Glutamatergic neuron (in vitro differentiated cells): ENCODE results near the gene EXOC7. TPM values are rescaled to one million over a fixed set of nuclear protein-coding genes. Genes with fewer than 3 reads are reported as not detected.

ENCODE experiments used
- DNase-seq: peaks from one replicate; pipeline ENCODE4 v3.0.0; 2022
- H3K27ac Mint-ChIP-seq: one replicate; pipeline ENCODE4 v1.8.0; 2020; ENCODE audit warnings: mild to moderate bottlenecking, mixed read lengths, inconsistent platforms; ENCODE audit not compliant: unreplicated experiment
- H3K27me3 Mint-ChIP-seq: one replicate; pipeline ENCODE4 v1.8.0; 2020; ENCODE audit warnings: mild to moderate bottlenecking, moderate library complexity, mixed read lengths, inconsistent platforms; ENCODE audit not compliant: unreplicated experiment
- H3K36me3 Mint-ChIP-seq: one replicate; pipeline ENCODE4 v1.8.0; 2020; ENCODE audit warnings: mild to moderate bottlenecking, mixed read lengths, inconsistent platforms; ENCODE audit not compliant: unreplicated experiment
- H3K4me1 Mint-ChIP-seq: one replicate; pipeline ENCODE4 v1.8.0; 2020; ENCODE audit warnings: mild to moderate bottlenecking, low read depth, mixed read lengths, inconsistent platforms; ENCODE audit not compliant: unreplicated experiment
- H3K4me3 Mint-ChIP-seq: one replicate; pipeline ENCODE4 v1.8.0; 2020; ENCODE audit warnings: mild to moderate bottlenecking, mixed read lengths, inconsistent platforms; ENCODE audit not compliant: unreplicated experiment
- H3K9me3 Mint-ChIP-seq: one replicate; pipeline ENCODE4 v1.8.0; 2020; ENCODE audit warnings: mild to moderate bottlenecking, moderate library complexity, mixed read lengths, inconsistent platforms; ENCODE audit not compliant: unreplicated experiment
- CTCF ChIP-seq: fragments of 200-600 bp; sonication (generic); IDR thresholded peaks from one replicate; pipeline ENCODE4 v1.5.0; 2021; ENCODE audit not compliant: partially characterized antibody, unreplicated experiment
- total RNA-seq: library from RNA; stranded (reverse); fragmentation: NEBNext Ultra II Directional; extraction: Animal tissue kit (Norgen Biotek cat#: 25700); gene quantifications from one replicate; pipeline ENCODE4 v1.2.1, GENCODE V29; 2021; ENCODE audit not compliant: unreplicated experiment

EXOC7 gene
- total RNA-seq, 1 donor from 2014 or later, result 249 TPM

GRCh38 chr17:76131051-76131691 lies 27.6 kb upstream of the EXOC7 start:
- Mint-ChIP-seq H3K27me3 (peaks cover 18% of the 10 kb centered on the region), H3K4me1 (no peaks in the 10 kb centered on the region), H3K27ac (no peak overlapping the region), H3K4me3 (no peak overlapping the region), H3K9me3 (peaks cover 1% of the 10 kb centered on the region), H3K36me3 (no peaks in the 10 kb centered on the region)
- TF ChIP-seq CTCF, result no peak
- no peak for DNase-seq

- Mint-ChIP-seq H3K27ac (no peak overlapping the region), H3K4me3 (no peak overlapping the region), H3K27me3 (peaks cover 18% of the 10 kb centered on the region), H3K9me3 (peaks cover 3% of the 10 kb centered on the region), H3K4me1 (no peaks in the 10 kb centered on the region), H3K36me3 (no peaks in the 10 kb centered on the region)
- TF ChIP-seq CTCF, result no peak
- no peak for DNase-seq
Observed at GRCh38 chr17:76130473-76130872, 26.9 kb upstream of the EXOC7 start.

GRCh38 chr17:76125922-76126321 lies 22.3 kb upstream of the EXOC7 start:
- Mint-ChIP-seq H3K9me3 (peaks cover 6% of the 10 kb centered on the region), H3K4me1 (no peaks in the 10 kb centered on the region), H3K36me3 (no peaks in the 10 kb centered on the region), H3K27ac (no peak overlapping the region), H3K27me3 (peaks cover 6% of the 10 kb centered on the region), H3K4me3 (no peak overlapping the region)
- DNase-seq, result no peak
- TF ChIP-seq CTCF, result no peak

DNA sequence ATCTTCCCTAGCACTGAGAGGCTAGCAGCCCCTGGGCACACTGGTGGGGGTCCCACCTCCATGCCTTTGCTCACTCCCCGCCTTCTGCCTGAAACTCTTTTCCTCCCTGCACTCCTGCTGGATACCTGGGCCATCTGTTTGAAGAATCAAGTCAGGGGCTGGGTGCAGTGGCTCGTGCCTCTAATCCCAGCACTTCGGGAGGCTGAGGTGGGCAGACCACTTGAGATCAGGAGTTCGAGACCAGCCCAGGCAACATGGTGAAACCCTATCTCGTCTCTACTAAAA lies 21.7 kb upstream of the EXOC7 start:
- H3K36me3 Mint-ChIP-seq, result no peaks in the 10 kb centered on the region
- no peak overlapping the region for H3K4me3 Mint-ChIP-seq
- TF ChIP-seq CTCF, result peak; percentile 2
- no peak for DNase-seq
- no peak overlapping the region for H3K27ac Mint-ChIP-seq
- H3K27me3 Mint-ChIP-seq, result peaks cover 5% of the 10 kb centered on the region
- H3K9me3 Mint-ChIP-seq, result peaks cover 6% of the 10 kb centered on the region
- no peaks in the 10 kb centered on the region for H3K4me1 Mint-ChIP-seq

GRCh38 chr17:76124582-76125390 lies 21.2 kb upstream of the EXOC7 start:
- no peaks in the 10 kb centered on the region for H3K36me3 Mint-ChIP-seq
- H3K27ac Mint-ChIP-seq, result no peak overlapping the region
- no peak overlapping the region for H3K4me3 Mint-ChIP-seq
- DNase-seq, result no peak
- no peaks in the 10 kb centered on the region for H3K4me1 Mint-ChIP-seq
- peaks cover 5% of the 10 kb centered on the region for H3K27me3 Mint-ChIP-seq
- H3K9me3 Mint-ChIP-seq, result peaks cover 6% of the 10 kb centered on the region
- peak; percentile 17 for TF ChIP-seq CTCF
